K562 (cell line): ENCODE measurements around the gene CCNA1. TPM values are rescaled to one million over a fixed set of nuclear protein-coding genes. Genes with fewer than 3 reads are reported as not detected.

ENCODE experiments used
- ATAC-seq: fragments of 200-7000 bp; cut with Tn5 transposase; 3 replicates; pipeline ENCODE4 v1.9.1; 2020; ENCODE audit warnings: moderate library complexity
- BruUV-seq: library from RNA; stranded (reverse); fragments of 400-500 nt; replicated peaks from 2 replicates; lab custom pipeline; 2021; lab: Mats Ljungman, UMichigan
- CTCF ChIA-PET: fragments of 300-600 bp; formaldehyde crosslinking; extraction: SDS; loops from one replicate; lab custom pipeline; 2021; ENCODE audit warnings: low intra/inter-chr PET ratio; lab: Yijun Ruan, JAX
- POLR2A ChIA-PET: fragments of 300-600, 350-650 bp; sonication (Branson Sonifier 250); formaldehyde crosslinking; extraction: SDS; loops from one replicate; lab custom pipeline; 2021; ENCODE audit warnings: antibody characterized with exemption, inconsistent platforms; lab: Yijun Ruan, JAX
- DNase-seq, 4 experiments: peaks; one replicate each; pipeline versions ENCODE4 v3.0.0 to v3.0.0-alpha.2; 2011 to 2018; ENCODE audit warnings: low spot score in 3 of 4, mixed read lengths in 3 of 4; ENCODE audit errors: extremely low read depth in 1 of 4
- FAIRE-seq: peaks from 2 replicates; lab custom pipeline; 2011; peaks lifted over from hg19 to GRCh38; lab: Jason Lieb, UNC
- H2AFZ ChIP-seq: 2 replicates; pipeline ENCODE4 v1.6.0; 2011; ENCODE audit warnings: low read depth, low read length, control low read depth, inconsistent platforms
- H3K27ac ChIP-seq: fragments of 200-600 bp; 3 replicates; pipeline ENCODE4 v1.8.0; 2011; ENCODE audit warnings: low read depth, mild to moderate bottlenecking, control low read depth, inconsistent platforms, low read length, moderate library complexity, mixed read lengths; ENCODE audit errors: extremely low read depth
- H3K27me3 ChIP-seq, 2 experiments: fragments of 300-600 bp in 1 of 2; 2 replicates in 1 of 2; 3 replicates in 1 of 2; pipeline versions ENCODE4 v1.6.0 to v1.8.0; 2011; ENCODE audit warnings: inconsistent platforms in 2 of 2, low read length in 2 of 2, mild to moderate bottlenecking in 1 of 2, mixed read lengths in 1 of 2, moderate library complexity in 1 of 2; ENCODE audit not compliant: control insufficient read depth in 2 of 2, insufficient read depth in 2 of 2
- H3K36me3 ChIP-seq: fragments of 300-600 bp; 3 replicates; pipeline ENCODE4 v1.8.0; 2011; ENCODE audit warnings: mild to moderate bottlenecking, low read length, inconsistent platforms; ENCODE audit not compliant: control insufficient read depth, insufficient read depth
- H3K4me1 ChIP-seq, 2 experiments: fragments of 200-600 bp in 1 of 2; replicated peaks in 1 of 2; 2 replicates in 1 of 2; 3 replicates in 1 of 2; pipeline versions ENCODE4 v1.5.1 to v1.8.0; 2011; ENCODE audit warnings: inconsistent platforms in 2 of 2, low read length in 2 of 2, mild to moderate bottlenecking in 1 of 2, mixed read lengths in 1 of 2, moderate library complexity in 1 of 2; ENCODE audit not compliant: control insufficient read depth in 2 of 2, insufficient read depth in 2 of 2
- H3K4me2 ChIP-seq: 2 replicates; pipeline ENCODE4 v1.6.1; 2011; ENCODE audit warnings: low read length, control low read depth, inconsistent platforms, mixed read lengths; ENCODE audit not compliant: insufficient read depth
- H3K4me3 ChIP-seq: fragments of 200-600 bp; sonication (generic), shearing (Covaris generic); 2 replicates; pipeline ENCODE4 v1.5.1; 2016; ENCODE audit warnings: control low read depth, inconsistent platforms
- H3K79me2 ChIP-seq: fragments of 200-600 bp; 3 replicates; pipeline ENCODE4 v1.8.0; 2011; ENCODE audit warnings: low read length, inconsistent platforms; ENCODE audit not compliant: control insufficient read depth, insufficient read depth
- H3K9ac ChIP-seq, 2 experiments: 2 replicates each; pipeline versions ENCODE4 v1.6.0 to v1.6.1; 2011; ENCODE audit warnings: low read depth in 2 of 2, low read length in 2 of 2, control low read depth in 1 of 2, inconsistent platforms in 1 of 2, mild to moderate bottlenecking in 1 of 2, mixed read lengths in 1 of 2; ENCODE audit not compliant: insufficient read depth in 1 of 2
- H3K9me1 ChIP-seq: one replicate; pipeline ENCODE4 v1.6.0; 2011; ENCODE audit warnings: inconsistent platforms, mild to moderate bottlenecking, low read length, moderate library complexity; ENCODE audit not compliant: control insufficient read depth, insufficient read depth
- H3K9me3 ChIP-seq: replicated peaks from 2 replicates; pipeline ENCODE4 v1.5.1; 2011; ENCODE audit warnings: low read depth, low read length, inconsistent platforms; ENCODE audit not compliant: control insufficient read depth, insufficient read depth
- H4K20me1 ChIP-seq: replicated peaks from 2 replicates; pipeline ENCODE4 v1.6.1; 2011; ENCODE audit warnings: low read length, inconsistent platforms, mixed read lengths; ENCODE audit not compliant: control insufficient read depth, insufficient read depth
- ARID1B ChIP-seq: fragments of 450-650 bp; IDR thresholded peaks from 2 replicates; pipeline ENCODE4 v1.6.1; 2016; ENCODE audit warnings: antibody characterized with exemption, mild to moderate bottlenecking, inconsistent platforms
- EGR1 ChIP-seq: fragments of 450-650 bp; conservative IDR thresholded peaks from 2 replicates; pipeline ENCODE4 v1.6.1; 2017; ENCODE audit warnings: mild to moderate bottlenecking
- ILF3 ChIP-seq: fragments of 450-650 bp; IDR thresholded peaks from 2 replicates; pipeline ENCODE4 v1.6.1; 2018; ENCODE audit warnings: antibody characterized with exemption, mild to moderate bottlenecking, moderate library complexity, borderline replicate concordance
- POU5F1 ChIP-seq: fragments of 150-350 bp; IDR thresholded peaks from 2 replicates; pipeline ENCODE4 v1.6.1; 2014; ENCODE audit warnings: borderline replicate concordance, low read length, low read depth, mild to moderate bottlenecking; ENCODE audit not compliant: partially characterized antibody
- RBM22 ChIP-seq: fragments of 200-400 bp; formaldehyde crosslinking; IDR thresholded peaks from 2 replicates; pipeline ENCODE4 v1.6.1; 2018; ENCODE audit warnings: low read length, low read depth; ENCODE audit not compliant: poor library complexity, severe bottlenecking
- SIN3B ChIP-seq: fragments of 450-650 bp; IDR thresholded peaks from 2 replicates; pipeline ENCODE4 v1.6.1; 2017; ENCODE audit warnings: low read depth, mild to moderate bottlenecking, moderate library complexity
- TAF1 ChIP-seq: IDR thresholded peaks from 2 replicates; pipeline ENCODE4 v1.6.1; 2011; ENCODE audit warnings: mild to moderate bottlenecking, low read length, moderate library complexity; ENCODE audit not compliant: insufficient read depth, control insufficient read depth, severe bottlenecking; ENCODE audit errors: extremely low read depth
- ZNF263 ChIP-seq: sonication (generic); formaldehyde crosslinking; IDR thresholded peaks from 2 replicates; pipeline ENCODE4 v1.8.0; 2022; ENCODE audit warnings: mild to moderate bottlenecking, missing genetic modification reagents, borderline replicate concordance
- ZNF707 ChIP-seq: fragments of 250-450 bp; sonication (Bioruptor Pico); conservative IDR thresholded peaks from 2 replicates; pipeline ENCODE4 v1.8.0; 2022; ENCODE audit warnings: inconsistent platforms, mild to moderate bottlenecking, moderate library complexity
- WGBS: fragments of 100-300 bp; shearing (Covaris generic); methylation state at CpG from one replicate; pipeline ENCODE4 v1.1.6; 2016; ENCODE audit warnings: low coverage, mixed read lengths; ENCODE audit not compliant: insufficient coverage; ENCODE audit errors: missing lambda C conversion rate; 5-methylcytosine and 5-hydroxymethylcytosine counted together
- in situ Hi-C: fragments of 300-500 bp; cut with MboI; formaldehyde crosslinking; loops from 4 replicates; pipeline ENCODE4 v1.15.0; 2018; ENCODE audit warnings: inconsistent platforms, mixed read lengths
- intact Hi-C: fragments of 100-400 bp; cut with micrococcal nuclease; formaldehyde crosslinking; loops from 2 replicates; pipeline ENCODE4 v1.14.2; 2022
- polyA plus RNA-seq, 8 experiments: library from polyadenylated mRNA; depleted of rRNA in 4 of 8; stranded (reverse) in 5 of 8; unstranded in 3 of 8; fragments of >200 nt; fragmentation: Nextera tagmentation in 2 of 8; fragmentation: Illumina TruSeq in 1 of 8; extraction: Ambion mirVana in 2 of 8; extraction: Trizol in 1 of 8; gene quantifications; 2 replicates each; pipeline versions ENCODE4 v1.2.1 to v1.2.3, GENCODE V29; 2011 to 2014; ENCODE audit warnings: inconsistent platforms in 1 of 8, missing spikeins in 1 of 8
- total RNA-seq, 7 experiments: library from RNA; depleted of rRNA in 6 of 7; stranded (reverse); fragments of >200 nt in 6 of 7; fragmentation: Illumina TruSeq in 2 of 7; extraction: Trizol in 2 of 7; gene quantifications; 2 replicates each; pipeline versions ENCODE4 v1.2.1 to v1.2.3, GENCODE V29; 2011 to 2021; ENCODE audit warnings: low replicate concordance in 1 of 7
- TF ChIP-seq, protein P1 (sequence below): fragments of 250-450 bp; sonication (Bioruptor Pico); IDR thresholded peaks from 2 replicates; pipeline ENCODE4 v1.4.0; 2020; ENCODE audit warnings: mild to moderate bottlenecking, moderate library complexity, borderline replicate concordance
- TF ChIP-seq, protein P2 (sequence below): fragments of 450-650 bp; formaldehyde crosslinking; IDR thresholded peaks from 2 replicates; pipeline ENCODE4 v1.4.0; 2020; ENCODE audit warnings: mild to moderate bottlenecking, moderate library complexity
- TF ChIP-seq, protein P3 (sequence below): sonication (generic); formaldehyde crosslinking; IDR thresholded peaks from 2 replicates; pipeline ENCODE4 v1.8.0; 2023; ENCODE audit warnings: mild to moderate bottlenecking, missing genetic modification reagents

Gene CCNA1
- total and polyA plus RNA-seq, 9 of the 15 experiments (the other 6 are each of a cell fraction or from before 2014, with no cell fraction given) = 0.08 TPM; not detected in 8

DNA sequence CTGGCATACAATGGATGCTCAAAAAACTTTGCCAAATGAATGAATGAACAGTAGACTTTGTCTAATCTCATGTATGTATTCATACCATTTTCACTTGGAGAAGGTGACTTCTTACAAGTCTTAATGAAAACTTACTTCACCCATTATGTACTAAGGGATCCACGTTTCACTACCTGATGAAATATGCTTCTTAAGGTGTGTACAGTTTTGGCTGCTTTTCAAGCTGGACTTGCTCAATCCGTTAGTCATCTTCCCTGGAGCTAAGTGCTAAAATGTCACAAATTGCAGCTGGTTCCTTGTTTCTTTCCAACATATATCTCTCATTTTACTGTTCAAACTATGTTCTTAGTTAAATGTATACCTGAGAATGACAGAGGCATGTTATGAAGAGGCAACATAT lies 4.2 kb upstream of the CCNA1 start (continued):
- no peak for TF ChIP-seq POU5F1
- no peak for TF ChIP-seq ARID1B
- TF ChIP-seq TAF1 = no peak

DNA sequence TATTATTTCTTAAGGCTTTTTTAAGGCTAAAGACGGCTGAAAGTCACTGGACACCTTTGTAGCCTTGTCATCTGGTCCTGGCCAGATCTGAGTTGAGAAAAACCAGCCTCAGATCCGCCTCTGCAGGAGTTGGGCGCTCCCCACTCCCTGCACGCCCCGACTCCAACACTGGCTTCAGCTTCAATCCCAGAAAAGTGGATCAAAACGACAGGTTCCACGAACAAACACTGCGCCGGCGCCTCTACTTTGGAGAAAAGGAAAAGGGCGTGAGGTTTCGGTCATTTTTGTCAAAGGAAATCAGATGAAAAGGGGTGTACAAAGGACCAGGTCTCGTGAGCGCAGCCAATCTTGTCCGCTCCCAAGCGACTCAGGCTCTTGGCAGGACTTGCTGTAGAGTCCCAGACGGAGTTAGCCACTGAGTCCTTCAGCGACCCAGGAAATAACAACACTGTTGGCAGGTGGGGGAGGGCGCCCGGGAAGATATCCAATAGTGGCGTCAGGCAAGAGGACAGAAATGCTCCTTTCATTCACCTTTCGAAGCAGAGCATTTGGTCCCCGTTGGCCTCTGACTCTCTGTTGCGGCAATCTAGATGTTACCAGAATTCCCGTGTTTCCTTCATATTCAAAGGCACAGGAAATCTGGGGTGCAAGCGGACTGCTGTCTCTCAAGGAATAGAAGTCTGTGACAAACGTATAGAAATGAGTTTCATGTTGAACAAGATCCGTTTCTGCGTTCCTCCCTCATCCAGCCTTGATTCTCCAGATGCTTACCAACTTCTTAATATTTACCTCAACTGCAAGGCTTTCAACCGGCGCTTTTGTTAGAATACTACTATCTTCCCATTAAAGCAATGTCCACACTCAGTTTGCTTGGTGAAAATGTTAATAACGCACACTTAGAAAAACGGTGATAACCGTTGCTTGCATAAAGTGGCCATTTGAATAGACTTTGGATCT lies 1.8 kb upstream of the CCNA1 start:
- Histone ChIP-seq H3K79me2 (no peaks in the 10 kb centered on the region), H3K4me2 (no peak overlapping the region), H3K27ac (no peak overlapping the region), H3K4me1 (peaks cover 0 to 11% of the 10 kb centered on the region in 2 experiments; a peak in 2 of 5 replicates), H3K36me3 (no peaks in the 10 kb centered on the region), H4K20me1 (no peaks in the 10 kb centered on the region), H3K27me3 (peaks cover 6 to 20% of the 10 kb centered on the region in 2 experiments; a peak in 3 of 5 replicates), H3K4me3 (no peak overlapping the region), H3K9me1 (no peaks in the 10 kb centered on the region), H3K9ac (no peak overlapping the region), H2AFZ (no peak overlapping the region), H3K9me3 (no peaks in the 10 kb centered on the region)
- POLR2A ChIA-PET = no interaction called here
- 11% methylated on average over 26 of the region's 34 CpGs for WGBS
- no TSS peak for BruUV-seq
- in situ Hi-C loops = no loop called here
- ATAC-seq = no peak
- intact Hi-C loops = no loop called here
- FAIRE-seq = no peak
- no peak for DNase-seq
- CTCF ChIA-PET = no interaction called here
- TF ChIP-seq ZNF707 (CRISPR knock-in tag) (no peak), SIN3B (no peak), ZNF263 (CRISPR knock-in tag) (no peak), ILF3 (no peak), RBM22 (no peak), EGR1 (no peak)
- TF ChIP-seq, protein P1, sequence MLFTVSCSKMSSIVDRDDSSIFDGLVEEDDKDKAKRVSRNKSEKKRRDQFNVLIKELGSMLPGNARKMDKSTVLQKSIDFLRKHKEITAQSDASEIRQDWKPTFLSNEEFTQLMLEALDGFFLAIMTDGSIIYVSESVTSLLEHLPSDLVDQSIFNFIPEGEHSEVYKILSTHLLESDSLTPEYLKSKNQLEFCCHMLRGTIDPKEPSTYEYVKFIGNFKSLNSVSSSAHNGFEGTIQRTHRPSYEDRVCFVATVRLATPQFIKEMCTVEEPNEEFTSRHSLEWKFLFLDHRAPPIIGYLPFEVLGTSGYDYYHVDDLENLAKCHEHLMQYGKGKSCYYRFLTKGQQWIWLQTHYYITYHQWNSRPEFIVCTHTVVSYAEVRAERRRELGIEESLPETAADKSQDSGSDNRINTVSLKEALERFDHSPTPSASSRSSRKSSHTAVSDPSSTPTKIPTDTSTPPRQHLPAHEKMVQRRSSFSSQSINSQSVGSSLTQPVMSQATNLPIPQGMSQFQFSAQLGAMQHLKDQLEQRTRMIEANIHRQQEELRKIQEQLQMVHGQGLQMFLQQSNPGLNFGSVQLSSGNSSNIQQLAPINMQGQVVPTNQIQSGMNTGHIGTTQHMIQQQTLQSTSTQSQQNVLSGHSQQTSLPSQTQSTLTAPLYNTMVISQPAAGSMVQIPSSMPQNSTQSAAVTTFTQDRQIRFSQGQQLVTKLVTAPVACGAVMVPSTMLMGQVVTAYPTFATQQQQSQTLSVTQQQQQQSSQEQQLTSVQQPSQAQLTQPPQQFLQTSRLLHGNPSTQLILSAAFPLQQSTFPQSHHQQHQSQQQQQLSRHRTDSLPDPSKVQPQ (CRISPR knock-in tag) = no peak
- TF ChIP-seq, protein P2, sequence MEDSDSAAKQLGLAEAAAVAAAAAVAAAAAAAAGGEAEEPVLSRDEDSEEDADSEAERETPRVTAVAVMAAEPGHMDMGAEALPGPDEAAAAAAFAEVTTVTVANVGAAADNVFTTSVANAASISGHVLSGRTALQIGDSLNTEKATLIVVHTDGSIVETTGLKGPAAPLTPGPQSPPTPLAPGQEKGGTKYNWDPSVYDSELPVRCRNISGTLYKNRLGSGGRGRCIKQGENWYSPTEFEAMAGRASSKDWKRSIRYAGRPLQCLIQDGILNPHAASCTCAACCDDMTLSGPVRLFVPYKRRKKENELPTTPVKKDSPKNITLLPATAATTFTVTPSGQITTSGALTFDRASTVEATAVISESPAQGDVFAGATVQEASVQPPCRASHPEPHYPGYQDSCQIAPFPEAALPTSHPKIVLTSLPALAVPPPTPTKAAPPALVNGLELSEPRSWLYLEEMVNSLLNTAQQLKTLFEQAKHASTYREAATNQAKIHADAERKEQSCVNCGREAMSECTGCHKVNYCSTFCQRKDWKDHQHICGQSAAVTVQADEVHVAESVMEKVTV (CRISPR knock-in tag) = no peak
- TF ChIP-seq, protein P3, sequence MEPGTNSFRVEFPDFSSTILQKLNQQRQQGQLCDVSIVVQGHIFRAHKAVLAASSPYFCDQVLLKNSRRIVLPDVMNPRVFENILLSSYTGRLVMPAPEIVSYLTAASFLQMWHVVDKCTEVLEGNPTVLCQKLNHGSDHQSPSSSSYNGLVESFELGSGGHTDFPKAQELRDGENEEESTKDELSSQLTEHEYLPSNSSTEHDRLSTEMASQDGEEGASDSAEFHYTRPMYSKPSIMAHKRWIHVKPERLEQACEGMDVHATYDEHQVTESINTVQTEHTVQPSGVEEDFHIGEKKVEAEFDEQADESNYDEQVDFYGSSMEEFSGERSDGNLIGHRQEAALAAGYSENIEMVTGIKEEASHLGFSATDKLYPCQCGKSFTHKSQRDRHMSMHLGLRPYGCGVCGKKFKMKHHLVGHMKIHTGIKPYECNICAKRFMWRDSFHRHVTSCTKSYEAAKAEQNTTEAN (CRISPR knock-in tag) = no peak
